GM18873 (cell line): Measurements from ENCODE around the gene KLK2.

Source experiments
- ATAC-seq: cut with Tn5 transposase; IDR thresholded peaks from one replicate; pipeline ENCODE4 v1.9.1; 2021; ENCODE audit warnings: mild to moderate bottlenecking, moderate library complexity, moderate number of reproducible peaks; ENCODE audit not compliant: unreplicated experiment, low FRiP score

The KLK2 gene

GRCh38 chr19:50873056-50873455 lies at the start of gene KLK2:
TSS of gene KLK2 (plus strand) at chr19:50873439. CDS start at chr19:50873474, 35 bp downstream.
- no peak for ATAC-seq

GRCh38 chr19:50826492-50827240 lies 46.6 kb upstream of the KLK2 start:
- no peak for ATAC-seq

GRCh38 chr19:50827476-50827875 lies 45.8 kb upstream of the KLK2 start:
- no peak for ATAC-seq

DNA sequence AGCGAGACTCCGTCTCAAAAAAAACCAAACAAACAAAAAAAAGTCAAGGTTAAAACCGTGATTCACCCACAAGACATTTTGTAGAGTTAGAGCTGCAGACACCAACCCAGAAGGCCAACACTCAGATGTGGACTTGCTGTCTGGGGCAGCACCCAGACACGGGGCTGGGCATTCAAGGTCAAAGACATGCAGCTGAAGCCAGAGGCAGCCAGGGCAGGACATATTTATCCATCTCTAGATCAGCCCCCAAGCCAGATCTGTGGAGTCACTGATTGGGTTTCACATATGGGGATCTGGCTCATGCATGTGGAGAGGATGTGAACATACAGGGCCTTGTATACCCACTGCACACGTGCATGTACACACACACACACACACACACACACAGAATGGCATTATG lies 43.4 kb upstream of the KLK2 start:
- ATAC-seq: no peak

DNA sequence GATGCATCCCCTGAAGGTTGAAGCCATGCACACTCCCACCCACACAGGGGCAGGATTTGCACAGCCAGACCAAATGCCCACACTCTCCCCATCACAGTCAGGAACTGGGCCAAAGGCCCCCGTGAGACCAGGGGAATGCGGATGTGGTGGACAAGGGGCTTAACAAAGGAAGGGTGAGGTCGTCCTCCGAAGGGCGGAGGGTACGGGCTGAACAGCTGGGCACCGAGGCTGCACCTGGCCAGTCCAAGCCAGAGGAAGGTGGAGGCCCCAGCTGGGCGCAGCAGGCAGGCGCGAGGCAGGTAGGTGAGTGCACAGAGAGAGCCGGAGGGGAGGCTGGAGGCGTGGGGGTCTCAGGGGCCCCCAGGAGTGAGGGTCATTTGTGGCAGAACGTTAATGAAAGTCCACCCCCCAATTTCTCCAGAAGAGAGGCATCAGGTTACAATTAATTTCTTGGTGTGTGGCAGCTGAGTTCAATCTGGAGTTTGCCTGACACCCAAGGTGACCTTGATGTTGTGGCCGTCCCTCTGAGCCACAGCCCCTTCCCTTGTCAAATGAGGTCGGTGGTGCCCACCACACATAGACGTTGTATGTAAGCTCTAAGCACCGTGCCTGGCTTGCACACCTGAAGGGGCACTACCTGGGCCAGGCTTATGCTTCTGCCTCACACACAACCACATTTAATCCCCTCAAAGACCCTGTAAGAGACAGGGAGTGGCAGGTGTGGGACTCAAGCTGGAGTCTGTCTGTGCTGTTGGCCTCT lies 42.8 kb upstream of the KLK2 start:
- no peak for ATAC-seq

DNA sequence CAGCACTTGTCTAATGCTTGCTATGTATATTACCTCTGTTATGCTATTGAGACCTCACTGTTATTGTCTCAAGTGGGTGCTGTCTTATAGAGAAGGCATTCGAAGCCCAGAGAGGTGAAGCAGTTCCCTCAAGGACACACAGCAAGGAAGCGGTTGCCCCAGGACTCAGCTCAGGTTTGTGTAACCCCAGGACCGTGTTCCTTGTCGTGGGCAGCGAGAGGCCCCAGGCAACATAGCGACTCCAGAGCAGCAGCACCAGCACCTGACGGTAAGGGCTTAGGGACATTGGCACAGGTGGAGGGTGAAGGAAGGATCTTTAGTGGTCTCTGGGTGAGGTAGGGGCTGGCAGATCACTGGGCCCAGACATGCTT lies 42.2 kb upstream of the KLK2 start:
- ATAC-seq: no peak

DNA sequence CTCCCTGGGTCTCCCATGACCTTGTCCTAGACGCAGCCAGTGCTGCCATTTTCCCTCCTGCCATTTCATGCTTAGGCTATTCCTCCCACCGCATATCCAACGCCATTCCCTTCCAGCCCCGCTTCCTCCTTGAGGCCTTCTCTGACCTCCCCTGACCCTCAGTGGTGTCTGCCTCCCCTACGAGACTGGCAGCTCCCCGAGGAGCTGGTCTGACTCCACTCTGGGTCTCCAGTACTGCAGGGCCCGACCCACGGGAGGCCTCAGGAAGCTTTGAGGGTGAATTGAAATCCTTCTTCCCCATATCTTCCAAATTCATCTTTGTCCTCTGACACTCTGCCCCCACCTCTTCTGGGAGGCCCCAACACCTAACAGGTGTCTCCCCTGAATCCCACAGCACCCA lies 40.6 kb upstream of the KLK2 start:
- ATAC-seq: no peak

DNA sequence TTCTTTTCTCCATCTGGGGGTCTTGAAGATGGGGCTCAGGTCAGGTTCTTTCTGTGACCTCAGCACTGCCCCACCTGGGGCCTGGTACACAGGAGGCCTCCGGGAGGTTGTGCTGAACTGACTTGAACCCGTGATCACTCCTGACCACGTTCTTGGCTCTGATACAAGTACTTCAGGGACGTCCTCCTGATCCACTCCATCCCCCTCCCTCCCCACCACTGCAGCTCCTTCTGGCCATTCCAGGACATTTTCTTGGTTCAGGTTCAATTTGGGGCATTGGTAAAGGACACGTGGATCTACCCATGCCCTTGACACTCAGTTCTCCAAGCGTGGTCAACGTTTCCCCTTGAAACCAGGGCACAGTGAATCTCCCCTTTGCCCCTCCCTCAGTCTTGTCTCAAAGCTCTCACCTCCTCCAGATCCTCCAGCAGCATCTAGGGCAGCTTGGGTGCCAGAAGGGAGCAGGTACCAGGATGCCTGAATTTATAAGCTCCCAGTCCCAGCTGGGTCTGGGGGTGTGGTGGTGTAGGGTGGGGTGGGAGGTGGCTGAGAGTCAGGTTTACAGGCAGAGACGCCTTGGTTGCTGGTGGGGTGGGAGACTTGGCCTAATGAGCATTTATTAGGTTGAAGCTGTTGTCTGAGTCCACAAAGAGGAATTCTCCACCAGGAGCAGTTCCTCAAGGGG lies 40.0 kb upstream of the KLK2 start, which contains the start of gene KLK15:
Gene KLK15 (minus strand): TSS at position 458 of the 685 bp plus-strand sequence. CDS start 2,082 bp downstream, outside the sequence.
- no peak for ATAC-seq

- ATAC-seq: no peak
Observed at GRCh38 chr19:50833802-50834167, 39.5 kb upstream of the KLK2 start.

- no peak for ATAC-seq
Observed at GRCh38 chr19:50835103-50835784, 38.0 kb upstream of the KLK2 start.

GRCh38 chr19:50835785-50836542 lies 37.3 kb upstream of the KLK2 start:
- no peak for ATAC-seq

DNA sequence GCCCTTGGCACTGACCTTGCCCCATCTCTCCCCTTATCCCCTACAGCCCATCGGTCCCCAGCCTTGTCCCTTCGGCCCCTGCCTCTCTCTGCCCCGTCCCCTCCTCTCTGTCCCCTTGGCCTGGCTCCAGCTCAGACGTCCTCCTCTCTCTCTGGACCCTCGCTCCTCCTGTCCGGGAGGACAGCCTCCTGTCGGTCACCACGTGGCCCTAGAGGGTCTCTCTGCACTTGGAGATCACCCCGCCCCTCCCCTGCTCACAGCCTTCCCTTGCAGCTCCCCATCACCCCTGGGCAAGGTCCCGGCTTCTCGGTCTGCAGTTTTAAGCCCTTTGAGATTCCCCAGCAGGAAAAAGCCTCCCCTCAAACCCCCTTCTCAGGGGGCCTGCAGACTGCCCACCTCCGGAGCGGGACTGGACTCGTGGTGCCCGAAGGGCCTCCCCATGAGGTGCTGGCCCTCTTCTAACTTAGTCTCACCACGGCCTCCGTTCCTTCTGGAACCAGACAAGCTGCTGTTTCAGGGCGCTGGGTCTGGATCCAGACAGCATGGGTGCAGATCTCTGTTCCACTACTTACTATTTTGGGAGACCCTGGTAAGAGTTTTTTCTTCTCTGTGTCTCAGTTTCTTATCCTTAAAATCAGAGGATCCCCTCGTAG lies 36.6 kb upstream of the KLK2 start:
- ATAC-seq: no peak

DNA sequence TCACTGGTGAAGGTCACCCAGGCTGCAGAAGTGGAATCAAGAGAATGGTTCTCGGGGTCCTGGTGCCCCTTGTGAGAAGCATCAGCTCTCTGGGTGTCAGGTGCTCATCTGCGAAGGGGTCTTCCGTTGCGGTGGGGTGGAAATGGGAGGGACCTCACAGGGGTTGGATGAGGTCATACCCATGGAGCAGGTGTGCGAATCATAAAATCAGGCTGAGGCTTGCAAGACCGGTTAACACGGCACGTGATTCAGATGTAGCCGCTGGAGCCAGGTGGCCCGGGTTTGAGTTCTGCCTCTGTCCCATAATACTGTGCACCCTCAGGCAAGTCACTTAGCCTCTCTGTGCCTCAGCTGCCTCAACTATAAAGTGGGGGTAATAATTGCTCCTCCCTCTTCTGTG lies 35.9 kb upstream of the KLK2 start:
- no peak for ATAC-seq

GRCh38 chr19:50838239-50838638 lies 35.0 kb upstream of the KLK2 start:
- ATAC-seq: no peak

GRCh38 chr19:50839712-50840655 lies 33.3 kb upstream of the KLK2 start:
- no peak for ATAC-seq

DNA sequence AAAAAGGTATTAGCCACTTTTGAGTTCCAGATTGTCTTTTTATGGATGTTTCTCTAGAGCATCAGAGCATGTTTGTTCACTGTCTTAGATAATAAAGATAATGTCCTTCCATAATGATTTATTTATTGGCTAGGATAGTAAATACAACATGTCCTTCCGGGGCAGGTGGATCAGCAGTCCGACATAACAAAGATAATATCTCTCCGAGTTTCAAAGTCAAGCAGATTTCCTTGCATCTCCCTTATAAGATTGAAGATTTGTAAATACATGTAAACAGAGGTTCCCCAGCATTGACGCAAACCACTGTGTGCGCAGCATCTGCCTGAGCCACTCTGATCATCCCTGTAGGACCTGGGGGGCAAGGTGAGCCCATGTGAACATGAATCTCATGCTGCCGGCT lies 31.1 kb upstream of the KLK2 start:
- ATAC-seq: no peak

- ATAC-seq: no peak
Observed at GRCh38 chr19:50843205-50843604, 30.0 kb upstream of the KLK2 start.

DNA sequence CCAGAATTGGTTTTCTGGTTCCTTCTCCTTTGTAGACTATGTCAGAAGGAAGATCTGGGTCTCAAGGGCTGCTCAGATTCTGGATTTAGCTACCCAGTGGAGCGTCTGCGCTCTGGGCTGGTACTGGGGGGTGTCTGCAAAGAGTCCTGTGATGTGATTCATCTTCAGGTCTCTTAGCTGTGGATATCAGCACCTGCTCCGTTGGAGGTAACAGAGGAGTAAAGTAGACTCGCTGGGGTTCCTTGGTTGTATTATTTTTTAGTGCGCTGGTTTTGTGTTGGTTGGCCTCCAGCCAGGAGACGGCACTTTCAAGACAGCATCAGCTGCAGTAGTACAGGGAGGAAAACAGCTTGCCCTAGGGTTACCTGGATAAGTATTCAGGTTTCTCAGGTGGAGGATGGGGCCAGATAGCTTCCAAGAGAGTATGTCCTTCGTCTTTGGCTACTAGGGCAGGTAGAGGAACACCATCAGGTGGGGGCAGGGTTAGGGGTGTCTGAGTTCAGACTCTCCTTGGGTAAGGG lies 29.5 kb upstream of the KLK2 start:
- ATAC-seq: no peak
